Activated CD4-positive, alpha-beta T cell treated with anti-CD3 and anti-CD28 coated beads for 4 hours (primary cell): ENCODE data around the gene BCAS1.
A peak's percentile ranks its signal among the peaks of the same experiment; 100 is the strongest.

Experiments
- DNase-seq, 2 donors: peaks; one replicate each; pipeline ENCODE4 v3.0.0-alpha.2; 2020

The BCAS1 gene

DNA sequence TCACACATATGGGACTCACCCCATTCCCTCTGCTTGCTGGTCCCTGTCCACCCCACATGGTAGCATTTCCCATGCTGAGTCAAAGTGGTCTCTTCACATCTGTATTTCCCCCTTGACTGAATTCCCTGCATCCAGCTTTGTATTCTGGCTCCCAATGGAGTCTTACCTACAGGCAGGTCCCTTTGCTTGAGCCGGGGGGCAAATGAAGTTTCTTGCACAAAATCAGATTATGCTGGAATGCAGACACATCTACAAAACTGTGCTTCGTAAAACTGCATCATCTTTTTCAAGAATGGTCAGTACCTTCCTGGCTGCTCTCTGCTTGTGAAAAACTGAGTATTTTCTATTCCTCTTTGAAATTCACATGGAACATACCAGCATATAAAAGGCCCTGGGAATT, 32.1 kb upstream of the BCAS1 start:
- no peak for DNase-seq

DNA sequence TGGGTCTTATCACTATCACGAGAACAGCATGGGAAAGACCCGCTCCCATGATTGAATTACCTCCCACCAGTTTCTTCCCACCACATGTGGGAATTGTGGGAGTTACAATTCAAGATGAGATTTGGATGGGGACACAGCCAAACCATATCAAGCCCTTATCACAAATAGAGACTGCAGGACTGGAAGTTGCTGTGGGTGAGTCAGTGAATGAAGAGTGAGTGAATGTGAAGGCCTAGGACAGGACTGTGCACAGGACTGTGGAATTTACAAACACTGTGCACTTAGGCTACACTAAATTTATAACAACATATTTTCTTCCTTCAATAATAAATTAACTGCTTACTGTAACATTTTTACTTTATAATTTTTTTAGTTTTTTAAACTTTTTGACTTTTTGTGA, 30.2 kb upstream of the BCAS1 start:
- no peak for DNase-seq

DNA sequence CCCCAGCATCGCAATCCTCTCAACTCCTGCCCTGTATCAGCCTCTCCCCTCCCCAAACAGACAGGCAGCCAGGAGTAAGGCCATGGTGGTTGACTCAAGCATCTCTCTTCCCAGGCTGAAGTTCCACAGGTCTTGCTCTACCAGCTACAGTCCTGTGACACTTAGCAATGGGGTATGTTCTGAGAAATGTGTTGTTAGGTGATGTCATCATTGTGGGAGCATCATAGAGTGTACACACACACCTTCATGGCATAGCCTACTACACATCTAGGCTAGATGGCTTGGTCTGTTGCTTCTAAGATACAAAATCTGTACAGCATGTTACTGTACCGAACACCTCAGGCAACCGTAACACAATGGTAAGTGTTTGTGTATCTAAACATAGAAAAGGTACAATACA, 29.5 kb upstream of the BCAS1 start:
- no peak for DNase-seq

DNA sequence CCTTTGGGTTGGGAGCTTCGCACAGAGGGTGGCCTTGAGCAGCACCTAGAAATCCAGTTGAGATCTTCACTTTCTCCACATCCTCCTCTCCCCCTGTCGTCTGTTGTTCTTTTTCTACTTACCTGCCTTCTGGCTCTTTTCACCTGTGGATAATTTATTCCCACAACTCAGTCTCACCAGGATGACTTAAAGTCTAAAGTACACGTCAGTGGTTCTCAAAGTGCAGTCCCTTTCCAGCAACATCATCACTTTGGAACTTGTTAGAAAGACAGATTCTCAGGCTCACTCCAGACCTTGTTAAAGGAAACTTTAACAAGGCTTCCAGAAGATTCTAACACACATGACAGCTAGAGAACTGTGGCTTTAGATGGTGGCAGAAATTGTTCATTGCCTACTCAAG, 27.7 kb upstream of the BCAS1 start:
- DNase-seq, result no peak

DNA sequence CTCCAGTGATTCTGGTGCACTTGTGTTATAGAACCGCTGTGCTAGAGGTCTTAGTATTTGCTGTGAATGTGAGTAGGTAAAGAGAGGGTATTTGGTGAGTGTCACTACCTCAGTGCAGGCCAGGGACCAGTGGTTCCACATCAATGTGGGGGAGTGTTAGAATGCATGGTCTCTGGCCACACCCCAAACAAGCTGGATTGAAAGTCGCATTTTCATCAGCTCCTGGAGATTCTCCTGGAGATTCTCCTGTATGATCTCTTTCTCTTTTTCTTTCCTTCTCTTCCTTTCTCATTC, 26.8 kb upstream of the BCAS1 start:
- no peak for DNase-seq

DNA sequence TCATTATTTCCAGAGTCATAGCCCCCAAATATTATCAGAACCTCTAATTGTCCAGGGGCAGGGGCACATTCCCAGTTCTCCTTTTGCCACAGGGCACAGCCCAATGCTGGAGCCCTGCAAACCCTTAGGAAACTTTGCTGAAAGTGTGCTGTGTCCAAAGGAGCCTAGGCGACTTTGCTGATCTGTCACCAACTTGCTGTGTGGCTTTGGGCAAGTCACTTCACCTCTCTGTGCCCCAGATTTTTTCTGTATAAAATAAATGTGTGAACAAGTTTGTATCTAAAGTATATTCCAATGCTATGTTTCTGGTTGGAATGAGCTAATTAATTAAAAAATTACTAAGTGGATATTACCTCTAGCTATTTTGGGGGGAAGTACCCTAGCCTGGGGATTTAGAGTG, 25.4 kb upstream of the BCAS1 start:
- DNase-seq, result no peak

DNA sequence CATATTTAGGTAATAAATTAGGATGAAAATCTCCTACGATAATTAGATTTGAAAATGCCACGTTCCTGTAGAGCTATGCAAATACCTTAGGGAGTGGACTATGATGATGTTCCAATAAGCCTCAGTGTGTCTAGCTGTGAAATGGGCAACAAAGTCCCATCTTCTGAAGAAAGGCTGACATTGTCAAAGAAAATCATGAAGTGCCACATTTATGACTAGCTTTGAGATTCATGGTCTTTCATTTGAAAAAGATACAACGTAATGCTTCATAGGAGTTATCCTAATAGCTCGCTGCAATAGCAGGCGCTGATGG, 23.8 kb upstream of the BCAS1 start:
- DNase-seq, result no peak

DNA sequence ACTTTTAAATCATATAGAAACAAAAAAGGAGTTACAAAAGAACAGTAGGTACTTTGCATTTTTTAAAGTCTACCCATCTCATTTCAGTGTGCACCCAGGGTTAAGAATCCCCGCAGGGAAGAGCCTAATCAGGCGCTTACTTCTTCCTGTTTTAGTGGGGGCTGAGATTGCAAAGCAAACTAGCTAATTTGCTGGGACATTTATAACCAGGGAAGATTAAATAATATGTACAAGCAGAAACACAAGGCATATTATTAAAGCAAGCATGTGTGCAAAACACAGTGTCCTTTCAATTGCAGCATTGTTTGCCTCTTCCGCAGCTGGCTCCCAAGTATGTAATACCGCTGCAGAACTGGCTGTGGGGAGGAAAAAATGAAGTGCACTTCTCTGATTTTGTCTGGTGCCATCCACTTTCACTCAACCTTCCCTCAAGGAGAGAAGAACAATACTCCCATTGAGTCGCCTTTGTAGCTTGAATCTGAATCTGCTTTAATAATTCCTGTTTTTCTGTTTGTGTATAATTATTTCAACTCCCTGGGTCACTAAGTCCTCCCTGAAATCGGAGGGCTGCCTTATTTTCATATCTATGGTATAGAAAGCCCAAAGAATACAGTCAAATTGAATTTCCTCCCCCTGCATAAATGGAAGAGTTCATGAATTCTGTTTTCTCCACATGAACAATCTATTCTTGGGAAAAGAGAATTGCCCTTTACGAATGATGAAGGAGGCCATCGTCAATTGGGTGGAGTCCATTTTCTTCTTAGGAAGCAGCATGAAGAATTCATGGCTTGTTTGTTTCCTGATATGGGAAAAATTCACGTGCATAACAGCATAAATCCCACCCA, 23.3 kb upstream of the BCAS1 start:
- no peak for DNase-seq

DNA sequence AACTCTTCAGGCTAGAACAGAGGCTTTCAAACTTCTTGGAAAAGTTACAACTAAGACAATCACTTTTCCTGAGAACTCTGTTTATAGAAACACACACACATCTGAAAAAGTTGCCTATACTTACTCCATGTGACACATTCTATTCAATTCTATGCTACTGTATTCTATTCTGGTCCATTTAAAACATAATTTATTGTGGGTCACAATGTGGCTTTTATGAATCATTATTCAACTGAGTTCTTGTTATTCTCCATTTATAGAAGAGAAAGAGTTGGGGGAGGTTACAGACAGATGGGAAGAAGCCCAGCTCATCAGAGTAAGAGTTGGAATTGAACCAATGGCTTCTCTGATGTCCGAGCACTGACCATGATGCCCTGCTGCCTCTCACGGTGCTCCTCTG, 21.6 kb upstream of the BCAS1 start:
- no peak for DNase-seq

DNA sequence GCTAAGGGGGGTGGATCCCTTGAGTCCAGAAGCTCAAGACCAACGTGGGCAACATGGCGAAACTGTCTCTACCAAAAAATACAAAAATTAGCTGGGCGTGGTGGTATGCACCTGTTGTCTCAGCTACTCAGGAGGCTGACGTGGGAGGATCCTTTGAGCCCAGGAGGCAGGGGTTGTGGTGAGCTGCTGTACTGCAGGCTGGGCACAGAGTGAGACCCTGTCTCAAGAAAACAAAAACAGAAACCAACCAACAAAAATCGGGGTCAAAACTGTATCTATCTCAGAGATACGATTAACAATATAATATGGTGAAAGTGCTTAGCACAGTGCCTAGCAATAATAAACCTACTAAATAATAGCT, 20.7 kb upstream of the BCAS1 start:
- DNase-seq, result no peak

DNA sequence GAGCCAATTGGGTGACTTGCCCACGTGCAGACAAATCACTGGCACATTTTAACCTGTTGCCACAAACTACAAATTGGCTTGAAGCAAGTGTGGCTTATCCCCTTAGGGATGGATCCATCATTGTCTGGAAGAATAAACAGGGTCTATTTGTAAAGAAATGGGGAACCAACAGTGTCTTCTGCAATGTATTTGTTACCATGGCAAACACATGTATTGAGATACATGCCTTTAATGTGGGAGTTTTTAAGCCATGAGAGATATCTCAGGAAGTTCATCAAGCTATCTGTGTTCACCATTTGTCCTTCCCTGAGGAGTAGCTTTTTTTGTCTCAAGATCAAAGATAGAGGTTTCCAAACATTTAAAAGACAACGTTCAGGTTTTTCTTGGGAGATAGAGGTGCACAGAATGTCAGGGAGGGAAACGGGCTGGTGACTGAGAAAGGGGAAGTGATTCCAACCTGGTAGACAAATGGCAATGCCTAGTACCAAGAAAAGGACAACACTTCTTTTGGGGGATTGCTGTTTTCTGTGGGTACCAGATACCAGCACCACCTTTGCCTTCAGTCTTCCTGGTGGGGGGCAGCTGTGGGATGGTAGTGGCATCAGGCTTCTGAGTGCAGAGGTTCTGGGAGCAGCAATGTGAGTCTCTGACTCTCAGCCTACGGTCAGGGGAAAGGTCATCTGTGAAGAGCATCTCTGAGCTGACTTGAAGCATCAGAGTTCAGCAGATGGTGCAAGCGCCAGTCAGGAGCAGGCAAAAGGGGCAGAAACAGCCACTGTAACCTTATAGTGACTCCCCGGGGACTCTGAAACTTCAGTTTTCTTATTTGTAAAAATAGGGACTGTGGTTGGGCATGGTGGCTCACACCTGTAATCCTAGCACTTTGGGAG, 20.1 kb upstream of the BCAS1 start:
- no peak for DNase-seq

DNA sequence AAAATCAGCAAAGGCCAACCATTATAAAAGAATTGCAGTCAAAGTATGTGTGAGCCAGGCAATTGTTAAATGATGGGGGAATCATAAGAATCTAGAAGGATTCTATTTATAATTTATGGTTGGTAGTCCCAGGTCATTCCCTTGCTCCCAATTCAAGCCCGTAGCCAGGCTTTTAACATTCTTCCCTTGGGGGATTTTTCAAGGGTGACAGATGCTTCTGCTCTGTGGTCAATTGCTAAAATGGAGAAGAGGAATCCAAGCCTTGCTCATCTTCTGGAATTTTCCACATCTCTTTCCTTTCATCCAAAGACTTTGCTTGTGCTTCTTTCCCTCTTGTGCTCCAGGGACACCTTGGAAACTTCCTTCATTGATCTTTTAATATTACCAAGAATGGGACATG, 18.0 kb upstream of the BCAS1 start:
- no peak for DNase-seq

DNA sequence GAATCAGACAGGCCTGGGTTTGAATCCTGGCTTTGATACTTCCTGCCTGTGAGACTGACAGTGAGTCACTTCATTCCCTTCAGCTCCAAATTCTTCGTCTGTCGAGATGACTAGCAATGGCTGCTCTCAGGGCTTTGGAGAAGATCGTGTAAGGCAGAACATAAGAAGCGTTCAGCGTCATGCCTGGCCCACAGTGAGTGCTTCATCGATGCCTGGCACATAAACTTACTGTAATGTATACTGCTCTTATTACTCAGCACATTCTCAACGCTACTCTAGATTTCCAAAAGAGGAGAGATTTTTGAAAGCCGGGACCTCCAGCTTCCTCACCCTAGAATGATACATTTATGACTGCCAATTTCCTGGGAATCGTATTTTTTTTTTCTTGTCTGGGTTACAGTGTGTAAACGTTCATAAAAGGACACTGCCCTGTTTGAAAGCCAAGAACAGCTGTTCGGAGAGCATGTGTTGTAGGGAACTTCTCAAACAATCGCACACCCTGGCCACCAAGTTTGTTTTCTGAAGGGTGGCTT, 16.2 kb upstream of the BCAS1 start:
- DNase-seq, result no peak

DNA sequence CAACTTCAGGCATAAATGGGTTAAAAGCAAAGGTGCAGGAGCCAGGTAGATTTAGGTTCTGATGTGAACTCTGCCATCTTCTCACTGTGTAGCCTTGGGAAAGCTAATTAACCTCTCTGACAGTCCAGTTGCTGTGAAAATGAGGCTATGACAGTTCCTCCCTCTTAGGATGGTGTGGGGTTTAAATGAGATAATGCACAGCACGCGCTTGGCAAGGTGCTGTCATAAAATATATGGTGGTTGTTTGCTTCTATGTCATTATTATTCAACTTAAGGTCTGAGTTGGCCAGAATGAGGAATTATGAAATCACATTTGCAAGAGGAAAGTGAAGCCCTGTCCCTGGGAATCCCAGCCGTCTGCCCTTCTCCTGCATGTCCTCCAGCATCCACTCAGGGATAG, 15.5 kb upstream of the BCAS1 start:
- no peak for DNase-seq

DNA sequence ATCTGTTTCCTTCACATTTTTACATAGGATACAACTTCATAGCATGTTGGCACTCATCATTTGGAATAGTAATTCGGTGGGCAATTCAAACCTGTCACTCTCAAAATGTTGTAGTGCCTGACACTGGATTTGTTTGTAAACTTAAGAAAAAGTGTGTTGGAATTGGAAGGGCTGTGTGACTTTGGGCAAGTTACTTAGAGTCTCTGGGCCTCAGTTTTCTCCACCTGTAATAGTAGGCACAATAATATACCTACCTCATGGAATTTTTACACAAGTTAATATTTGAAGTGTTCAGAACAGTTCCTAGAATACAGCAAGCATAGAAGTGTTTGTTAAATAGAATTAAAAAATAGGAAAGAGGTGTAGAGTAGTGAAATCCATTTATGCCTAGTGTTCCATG, 15.0 kb upstream of the BCAS1 start:
- no peak for DNase-seq

DNA sequence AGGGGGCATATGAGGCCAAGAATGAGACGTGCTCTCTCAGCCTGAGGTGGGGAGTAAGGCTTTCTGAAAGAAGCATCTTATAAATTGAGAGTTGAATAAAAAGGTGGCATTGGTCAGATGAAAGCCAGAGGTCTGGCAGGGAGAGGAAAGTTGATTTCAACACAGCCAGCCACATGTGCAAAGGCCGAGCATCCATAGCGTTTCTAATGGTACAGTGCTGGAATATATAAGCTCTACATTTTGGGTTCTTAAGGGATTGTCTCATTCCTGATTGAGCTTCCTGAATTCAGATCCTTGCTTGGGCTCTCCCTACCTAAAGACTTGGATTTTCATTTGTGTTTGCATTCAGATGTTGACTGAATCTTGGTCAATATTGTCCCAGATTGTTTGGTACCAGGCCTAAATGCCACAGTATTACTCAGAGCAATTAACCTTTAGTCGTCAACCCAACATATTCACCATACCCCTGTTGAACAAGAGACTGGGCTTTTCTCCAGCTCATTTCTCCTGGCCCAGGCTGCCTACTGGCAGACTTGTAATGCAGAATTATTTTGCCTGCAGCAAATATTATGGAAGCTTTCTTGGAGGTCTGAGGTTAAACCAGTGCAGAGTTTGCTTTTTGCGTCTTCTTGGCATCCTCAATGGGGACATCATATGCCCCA, 14.5 kb upstream of the BCAS1 start:
- no peak for DNase-seq

DNA sequence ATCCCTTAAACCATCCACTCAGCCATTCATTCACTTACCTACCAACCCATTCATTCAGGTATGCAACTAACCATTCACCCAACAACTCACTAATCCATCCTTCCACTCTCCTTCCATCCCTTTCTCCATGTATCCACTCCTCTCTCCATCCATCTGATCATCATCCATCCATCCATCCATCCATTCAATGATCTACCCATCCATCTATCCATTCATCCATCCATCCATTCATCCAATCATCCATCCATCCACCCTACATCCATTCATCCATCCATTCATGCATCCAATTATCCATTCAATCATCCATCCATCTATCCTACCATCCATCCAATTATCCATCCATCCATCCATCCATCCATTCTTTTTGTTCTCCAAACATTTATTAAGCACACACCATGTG, 13.8 kb upstream of the BCAS1 start:
- DNase-seq, result no peak

DNA sequence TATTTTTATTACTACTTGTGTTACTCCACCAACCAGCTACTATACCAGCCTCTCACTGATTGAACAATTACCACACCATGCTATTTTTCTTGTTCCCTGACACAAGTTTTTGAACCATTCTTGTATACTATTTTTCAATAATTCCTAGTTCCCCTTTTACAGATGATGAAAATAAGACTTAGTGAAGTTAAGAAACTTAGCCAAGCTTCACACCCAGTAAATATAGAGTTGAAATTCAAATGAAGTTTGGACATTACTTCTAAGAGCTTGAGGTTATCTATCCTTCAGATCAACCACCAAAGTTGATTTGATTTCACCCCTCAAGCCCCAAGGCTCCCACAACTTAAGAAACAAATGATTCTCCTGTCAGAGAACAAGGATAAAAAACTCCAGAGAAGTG, 13.1 kb upstream of the BCAS1 start:
- no peak for DNase-seq

DNA sequence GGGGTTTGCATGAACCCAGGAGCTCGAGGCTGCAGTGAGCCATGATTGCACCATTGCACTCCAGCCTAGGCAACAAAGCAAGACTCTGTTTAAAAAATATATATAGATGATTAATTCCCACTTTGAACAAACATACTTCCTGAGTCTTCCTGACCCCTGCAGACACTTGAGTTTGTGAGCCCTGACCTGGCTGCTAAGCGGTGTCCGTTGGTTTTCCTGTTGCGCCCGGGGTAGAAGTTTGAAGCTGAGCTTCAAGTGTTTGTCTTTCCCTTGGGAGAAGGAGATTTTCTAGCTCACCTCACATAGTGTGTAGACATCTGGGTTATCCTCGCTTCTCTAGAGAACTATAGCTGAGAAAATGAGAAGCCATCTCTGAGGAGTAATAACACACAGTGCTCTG, 11.7 kb upstream of the BCAS1 start:
- no peak for DNase-seq

DNA sequence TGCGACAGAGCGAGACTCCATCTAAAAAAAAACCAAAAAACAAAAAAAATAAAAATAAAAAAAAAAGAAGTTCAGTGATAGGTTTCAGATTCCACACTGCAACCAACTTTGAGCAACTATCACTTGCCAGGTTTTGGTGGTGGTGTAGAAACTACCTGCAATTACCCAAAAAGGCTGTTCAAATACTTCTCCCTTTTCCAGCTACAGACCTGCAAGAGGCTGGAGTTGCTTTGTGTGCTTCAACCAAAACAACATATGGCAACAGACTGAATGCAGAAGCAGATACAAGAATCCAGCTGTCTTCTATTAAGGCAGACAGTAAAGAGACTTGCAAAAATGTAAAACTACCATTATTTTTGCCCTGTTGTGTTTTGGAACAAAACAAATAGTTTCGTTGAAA, 9.3 kb upstream of the BCAS1 start:
- DNase-seq, result no peak

DNA sequence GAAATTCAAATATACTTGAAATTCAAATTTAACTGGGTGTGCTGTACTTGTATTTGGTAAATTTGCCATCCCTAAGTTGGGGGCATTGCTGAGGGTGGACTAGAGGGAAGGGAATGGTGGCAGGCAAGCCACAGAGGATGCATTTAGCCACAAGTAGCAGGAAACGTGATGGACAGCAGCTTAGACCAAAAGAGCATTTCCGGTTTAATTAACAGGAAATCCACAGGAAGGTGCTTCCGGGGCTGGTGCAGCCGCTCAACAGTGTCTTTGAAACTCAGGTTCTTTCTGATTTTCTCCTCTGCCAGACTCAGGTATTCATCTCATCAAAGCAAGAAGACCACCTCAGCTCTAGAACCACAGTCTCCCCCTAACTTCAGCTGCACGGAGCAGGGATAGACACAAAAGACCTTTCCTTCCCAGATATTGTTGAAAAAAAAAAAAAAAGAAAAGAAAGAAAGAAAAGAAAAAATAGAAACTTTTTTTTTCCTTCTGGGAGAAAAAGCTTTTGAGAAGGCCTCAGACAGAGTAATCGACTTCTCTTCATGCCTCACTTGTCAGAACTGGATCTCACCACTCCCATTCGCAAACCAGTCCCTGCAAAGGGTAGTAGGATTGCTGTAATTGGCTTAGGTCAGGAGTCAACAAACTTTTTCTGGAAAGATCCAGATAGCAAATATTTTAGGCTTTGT, 8.0 kb upstream of the BCAS1 start:
- peak in 1 of 2 donors; percentile 2 for DNase-seq

DNA sequence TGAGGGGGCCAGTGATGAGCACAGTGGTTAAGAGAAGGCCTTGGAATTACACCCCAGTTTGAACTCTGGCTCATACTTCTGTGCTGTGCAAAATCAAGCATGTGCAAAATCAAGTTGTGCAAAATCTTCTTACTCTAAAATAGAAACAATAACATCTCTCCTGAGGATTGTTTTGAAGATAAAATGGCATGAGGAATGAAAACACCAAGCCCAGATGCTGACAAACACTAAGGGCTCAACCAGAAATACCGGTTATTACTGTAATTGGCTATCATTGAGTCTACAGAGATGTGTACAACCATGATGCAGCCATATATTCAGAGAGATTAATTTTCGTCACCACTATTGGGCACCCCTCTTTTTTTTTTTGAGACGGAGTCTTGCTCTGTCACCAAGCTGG, 5.9 kb upstream of the BCAS1 start:
- DNase-seq, result no peak

DNA sequence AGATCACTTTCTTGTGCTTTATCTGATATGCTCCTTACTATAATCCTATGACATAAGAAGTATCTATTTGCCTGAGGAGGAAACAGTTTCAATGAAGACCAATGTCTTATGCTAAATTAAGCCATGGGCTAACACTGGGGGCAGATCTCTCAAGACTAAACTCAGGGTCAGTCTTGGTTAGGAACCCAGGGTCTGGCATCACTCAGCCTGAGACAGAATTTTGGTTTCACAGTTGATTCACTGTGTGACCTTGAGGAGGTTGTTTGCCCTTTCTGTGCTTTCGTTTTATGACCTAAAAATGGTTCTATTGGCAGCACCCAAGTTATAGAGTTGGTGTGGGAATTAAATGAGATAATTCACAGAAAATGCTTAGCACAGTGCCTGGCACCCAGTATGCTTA, 4.9 kb upstream of the BCAS1 start:
- DNase-seq, result no peak
